IPS-11a (cell line): ENCODE data around the gene RAPGEF5.

ENCODE experiments used
- H3K4me3 ChIP-seq: one replicate; pipeline ENCODE4 v1.5.1; 2013; ENCODE audit warnings: low read depth, low read length, control low read depth

Gene RAPGEF5

DNA sequence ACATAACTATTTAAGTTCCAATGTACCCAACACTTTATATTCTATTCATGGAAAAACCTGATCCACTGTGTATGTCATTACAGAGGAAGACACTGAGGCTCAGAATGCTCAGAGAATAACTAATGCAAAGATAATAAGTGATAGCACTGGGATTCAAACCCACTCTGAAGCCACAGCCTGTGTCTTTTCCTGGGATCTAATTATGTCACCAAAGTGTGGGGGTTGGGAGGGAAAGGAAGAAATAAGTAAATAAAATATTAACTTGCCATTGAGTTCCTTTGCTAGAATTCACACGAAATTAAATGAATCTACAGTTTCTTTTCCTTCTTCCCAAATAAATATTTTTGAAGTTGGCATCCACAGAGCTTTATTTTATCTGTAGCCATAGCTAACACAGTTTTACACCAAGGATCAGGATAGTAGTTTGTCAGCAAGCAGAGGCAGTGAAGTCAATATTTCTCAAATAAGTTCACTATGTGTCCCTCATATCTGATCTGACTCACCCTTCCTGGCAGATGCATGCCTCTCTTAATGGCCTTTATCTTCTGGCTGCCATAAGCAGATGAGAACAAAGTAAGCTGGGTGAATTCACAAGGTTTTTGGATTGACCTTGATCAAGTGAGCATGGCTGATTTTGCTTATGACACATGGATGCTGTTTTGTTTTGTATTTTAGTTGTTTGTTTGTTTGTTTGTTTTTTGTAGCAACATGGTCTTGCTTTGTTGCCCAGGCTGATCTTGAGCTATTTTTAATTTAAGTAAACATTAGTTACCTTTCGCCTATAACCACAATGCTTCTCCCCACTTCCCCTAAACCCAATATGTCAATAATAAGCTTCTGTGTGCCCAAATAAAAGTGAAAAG lies 6.3 kb downstream of the RAPGEF5 start:
- H3K4me3 ChIP-seq, result no peak overlapping the region

DNA sequence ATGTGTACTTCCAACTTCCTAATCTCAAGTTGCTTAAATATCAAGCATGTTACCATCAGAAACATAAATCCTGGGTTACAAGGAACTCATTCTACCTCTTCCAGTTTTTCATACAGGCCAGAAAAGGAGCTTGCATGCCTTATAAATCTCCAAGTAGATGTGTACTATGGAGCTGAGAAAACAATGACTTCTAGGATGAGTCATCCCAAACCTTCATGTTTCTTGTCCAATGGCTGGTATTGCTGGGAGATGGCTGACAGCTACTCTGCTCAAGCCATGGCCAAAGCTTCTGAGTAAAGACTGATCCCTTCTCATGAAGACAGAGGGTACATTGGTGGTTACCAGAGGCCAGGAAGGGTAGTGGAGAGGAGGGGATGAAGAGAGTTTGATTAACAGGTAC lies 8.6 kb downstream of the RAPGEF5 start:
- no peak overlapping the region for H3K4me3 ChIP-seq

GRCh38 chr7:22346383-22347107 lies 10.4 kb downstream of the RAPGEF5 start:
- H3K4me3 ChIP-seq, result no peak overlapping the region

GRCh38 chr7:22344655-22345054 lies 12.3 kb downstream of the RAPGEF5 start:
- H3K4me3 ChIP-seq, result no peak overlapping the region

DNA sequence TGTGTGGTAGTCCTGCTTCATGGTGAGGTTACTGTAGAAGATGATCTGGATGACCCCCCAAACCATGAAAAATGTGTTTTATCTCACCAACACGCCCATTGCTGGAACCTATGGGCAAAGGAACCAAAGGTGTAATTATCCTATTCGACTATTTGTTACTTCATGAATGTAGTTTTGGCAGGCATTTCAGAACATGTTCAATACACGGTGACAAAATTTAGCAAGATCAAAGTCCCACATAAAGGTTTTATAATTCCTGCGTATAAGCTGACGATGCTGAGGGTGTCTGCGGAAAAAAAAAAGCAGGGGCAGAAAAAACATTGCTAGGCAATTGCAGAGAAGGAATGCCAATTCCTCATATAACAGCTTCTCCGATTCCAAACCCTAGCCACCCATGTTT lies 13.3 kb downstream of the RAPGEF5 start:
- no peak overlapping the region for H3K4me3 ChIP-seq

- H3K4me3 ChIP-seq, result no peak overlapping the region
These were observed 13.9 kb downstream of the RAPGEF5 start for GRCh38 chr7:22343071-22343470.

GRCh38 chr7:22339725-22340390 lies 17.1 kb downstream of the RAPGEF5 start:
- H3K4me3 ChIP-seq, result no peak overlapping the region

DNA sequence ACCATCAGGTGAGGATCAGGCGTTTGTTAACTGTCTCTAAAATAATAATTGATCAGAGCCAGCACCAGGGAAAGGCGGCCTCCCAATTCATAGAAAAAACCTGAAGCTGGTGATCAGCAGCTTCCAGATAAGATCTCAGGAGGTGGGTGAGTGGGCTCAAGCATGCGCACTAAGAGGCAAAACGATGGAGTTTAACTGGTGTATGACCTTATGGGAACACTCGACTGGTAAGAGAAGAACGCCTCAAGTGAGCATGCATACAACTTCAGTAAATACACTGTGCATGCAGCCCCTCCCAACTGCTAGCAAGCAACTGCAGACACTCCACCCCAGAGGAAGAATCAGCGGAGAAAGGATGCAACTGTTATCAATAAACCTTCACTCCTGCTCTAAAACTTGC lies 18.1 kb downstream of the RAPGEF5 start:
- H3K4me3 ChIP-seq, result no peak overlapping the region

GRCh38 chr7:22338411-22338810 lies 18.5 kb downstream of the RAPGEF5 start:
- H3K4me3 ChIP-seq, result no peak overlapping the region

DNA sequence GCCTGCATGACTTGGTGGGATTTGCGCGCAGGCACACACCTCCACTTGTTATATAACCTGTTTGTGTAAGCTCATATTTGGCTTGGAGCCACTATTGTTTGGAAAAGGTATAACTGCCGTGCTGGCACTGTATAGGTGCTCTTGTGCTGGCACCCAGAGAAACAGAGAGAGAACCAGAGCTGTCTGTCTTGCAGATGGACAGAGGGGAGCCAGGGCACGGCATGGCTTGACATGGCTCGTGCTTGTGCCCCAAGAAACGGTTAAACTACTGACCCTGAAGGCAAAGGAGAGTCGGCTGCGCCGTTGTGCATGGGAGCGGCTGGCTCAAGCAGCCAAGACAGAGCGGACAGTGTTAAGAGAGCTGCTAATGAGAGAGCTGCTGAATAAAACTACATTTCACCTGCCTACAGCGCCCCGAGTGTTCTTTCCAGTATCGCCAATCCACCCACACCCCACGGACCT lies 23.2 kb downstream of the RAPGEF5 start:
- no peak overlapping the region for H3K4me3 ChIP-seq

GRCh38 chr7:22332461-22332870 lies 24.5 kb downstream of the RAPGEF5 start:
- no peak overlapping the region for H3K4me3 ChIP-seq

DNA sequence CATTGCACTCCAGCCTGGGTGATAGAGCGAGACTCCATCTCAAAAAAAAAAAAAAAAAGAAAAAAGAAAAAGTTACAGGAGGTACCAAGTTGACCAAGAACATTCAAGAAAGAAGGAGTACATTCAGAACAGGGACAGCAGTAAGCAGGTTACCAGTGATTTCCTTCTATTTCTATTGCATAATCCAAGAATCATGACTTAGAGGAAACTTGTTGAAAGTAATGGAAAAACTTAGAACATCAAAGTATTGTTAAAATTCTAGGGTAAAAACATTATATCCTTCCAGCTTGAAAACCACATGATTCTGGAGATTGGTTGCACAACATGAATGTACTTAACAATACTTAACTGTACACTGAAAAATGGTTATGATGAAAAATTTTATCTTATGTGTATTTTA lies 25.2 kb downstream of the RAPGEF5 start:
- no peak overlapping the region for H3K4me3 ChIP-seq

- H3K4me3 ChIP-seq, result no peak overlapping the region
These were observed 26.1 kb downstream of the RAPGEF5 start for GRCh38 chr7:22330903-22331302.

DNA sequence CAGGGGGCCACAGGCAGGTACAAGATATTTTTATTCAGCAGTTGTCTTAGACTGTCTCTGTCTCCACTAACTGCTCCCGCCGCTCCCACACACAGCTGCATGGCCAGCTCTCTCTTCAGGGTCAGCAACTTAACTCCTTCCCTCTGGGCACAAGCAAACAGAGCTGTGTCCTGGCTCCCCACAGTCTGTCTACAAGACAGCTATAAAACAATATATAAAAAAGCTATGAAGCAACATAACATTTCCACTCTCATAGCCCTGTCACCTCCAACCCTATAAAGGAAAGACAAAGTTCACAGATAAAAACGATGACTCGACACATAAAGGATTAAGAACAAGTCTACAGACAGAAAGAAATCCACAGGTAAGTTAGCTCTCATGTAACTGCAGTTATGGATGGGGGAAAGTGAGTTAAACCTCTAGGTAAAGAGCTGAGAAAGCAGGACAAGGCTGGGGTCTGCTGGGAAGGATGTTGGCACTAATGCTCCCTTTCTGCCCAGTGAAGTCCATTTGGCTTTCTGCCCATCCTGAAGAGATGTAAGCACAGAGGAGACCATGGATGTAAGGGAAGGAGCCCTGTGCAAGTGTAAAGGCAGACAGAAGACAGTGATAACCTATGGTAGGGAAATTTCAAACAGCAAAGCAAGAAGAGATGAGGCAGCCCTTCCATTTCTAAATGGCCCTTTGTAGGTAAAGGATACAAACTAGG lies 27.0 kb downstream of the RAPGEF5 start:
- no peak overlapping the region for H3K4me3 ChIP-seq

DNA sequence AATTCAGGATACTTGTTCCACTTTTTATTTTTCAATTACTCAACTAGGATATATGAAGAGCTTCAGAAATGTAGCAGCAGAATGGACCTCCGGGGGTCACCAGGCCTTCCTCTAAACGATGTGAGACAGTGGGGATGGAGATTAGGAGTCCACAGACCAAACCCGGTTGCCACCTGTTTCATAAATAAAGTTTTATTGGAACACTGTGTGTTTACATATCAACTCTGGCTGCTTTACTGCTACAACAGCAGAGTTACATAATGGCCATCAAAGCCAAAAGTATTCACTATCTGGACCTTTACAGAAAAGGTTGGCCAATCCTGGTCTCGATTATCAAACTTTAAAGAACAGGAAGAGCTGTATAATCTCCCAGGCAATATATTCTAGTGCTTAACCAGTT lies 30.8 kb downstream of the RAPGEF5 start:
- H3K4me3 ChIP-seq, result no peak overlapping the region

GRCh38 chr7:22325671-22326070 lies 31.3 kb downstream of the RAPGEF5 start:
- no peak overlapping the region for H3K4me3 ChIP-seq

DNA sequence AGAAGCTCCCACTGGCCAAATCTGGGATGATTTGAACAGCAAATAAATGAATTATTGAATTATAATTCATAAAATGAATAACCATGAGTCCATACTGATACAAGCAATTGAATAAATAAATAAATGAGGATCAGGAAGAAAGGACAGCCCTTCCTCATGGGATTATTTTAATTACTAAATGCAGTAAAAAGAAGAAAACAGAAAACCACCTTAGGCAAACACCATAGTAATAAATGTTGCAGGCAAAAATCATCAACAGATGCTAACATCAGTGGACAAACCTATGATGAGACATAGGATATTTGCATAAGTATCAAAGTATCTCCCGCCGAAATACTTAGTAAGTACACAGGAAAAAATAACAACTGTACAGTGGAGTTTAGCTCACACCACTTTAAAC lies 33.2 kb downstream of the RAPGEF5 start:
- H3K4me3 ChIP-seq, result no peak overlapping the region

DNA sequence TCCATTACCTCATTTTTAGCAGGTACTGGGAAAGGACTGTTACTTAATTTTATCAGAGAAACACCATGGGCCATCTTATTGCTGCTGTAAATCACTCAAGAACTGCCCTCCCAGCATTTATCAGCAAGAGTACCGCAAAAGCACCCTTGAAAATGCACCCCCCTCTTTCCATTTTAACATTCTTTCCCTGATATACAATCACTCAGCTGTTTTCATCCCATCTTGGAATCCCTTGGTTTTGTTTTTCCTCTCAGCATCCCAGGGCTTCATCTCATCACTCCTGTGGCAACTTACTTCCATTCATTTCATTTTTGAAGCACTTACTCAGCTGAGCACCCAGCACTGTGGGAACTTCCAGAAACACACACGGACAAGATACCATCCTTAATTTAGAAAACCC lies 36.5 kb downstream of the RAPGEF5 start:
- no peak overlapping the region for H3K4me3 ChIP-seq

DNA sequence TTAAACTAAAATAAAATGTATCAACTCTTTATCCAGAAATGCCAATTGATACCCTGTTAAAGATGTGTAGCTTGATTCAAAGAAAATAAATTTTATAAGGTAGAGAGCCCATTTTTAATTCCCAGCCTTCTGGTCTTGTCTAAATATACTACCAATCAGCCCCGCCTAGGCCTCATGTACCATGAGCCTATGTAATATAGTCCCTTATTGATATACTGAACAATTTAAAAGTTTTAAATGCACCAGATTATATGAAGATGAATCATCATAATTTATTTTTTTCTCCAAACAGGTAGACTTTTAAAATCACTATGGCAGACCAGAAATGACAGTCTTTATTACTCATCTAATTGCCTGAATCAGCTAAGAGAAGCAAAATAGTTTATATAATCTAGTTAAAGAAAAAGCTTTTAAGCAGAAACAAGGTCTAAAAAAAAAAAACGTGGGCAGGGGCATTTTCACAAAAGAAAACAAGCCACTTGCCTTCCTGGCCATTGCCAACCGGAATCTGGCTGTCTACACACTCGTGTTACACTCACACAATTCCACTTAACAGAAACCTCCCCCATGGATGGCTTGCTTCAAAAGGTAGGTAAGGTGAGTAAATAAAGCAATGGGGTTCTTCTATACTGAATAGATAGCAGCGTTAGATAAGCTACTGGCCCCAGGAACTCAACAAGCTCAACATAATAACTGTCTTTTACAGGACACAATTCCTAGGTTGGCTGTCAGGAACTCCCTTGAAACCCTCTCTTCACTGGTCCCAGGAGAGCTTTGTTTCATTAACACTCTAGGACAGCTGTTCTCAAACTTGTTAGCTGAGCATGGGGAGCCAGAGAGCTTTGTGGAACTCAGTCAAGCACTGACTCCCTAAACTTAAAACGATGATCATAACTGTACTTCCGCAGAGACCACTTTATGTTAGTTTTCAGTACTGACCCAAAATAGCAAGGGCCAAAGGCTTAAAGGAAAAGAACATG lies 37.2 kb downstream of the RAPGEF5 start:
- H3K4me3 ChIP-seq, result no peak overlapping the region

DNA sequence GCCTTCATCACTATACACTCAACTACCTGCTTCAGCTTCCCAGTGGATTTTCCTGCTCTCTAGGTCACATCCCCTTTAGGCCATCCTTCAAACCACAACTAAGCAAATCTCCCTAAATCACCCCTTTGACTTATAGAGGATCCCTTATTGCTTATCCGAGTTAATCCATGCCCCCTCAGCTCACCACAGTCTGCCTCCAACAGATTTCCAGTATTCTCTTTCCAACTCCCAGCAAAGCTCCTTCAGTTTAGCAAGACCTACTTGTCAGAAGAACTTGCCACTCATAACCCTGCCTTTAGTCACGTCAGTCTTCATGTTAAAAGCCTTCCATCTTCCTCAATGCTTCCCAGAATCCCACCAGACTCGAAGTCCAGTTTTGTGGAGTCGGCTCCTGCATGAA lies 38.6 kb downstream of the RAPGEF5 start:
- H3K4me3 ChIP-seq, result no peak overlapping the region
